Stimulated activated naive CD4-positive, alpha-beta T cell (primary cell): ENCODE measurements around the gene ANKRD24.
"Not testable (repeated sequence)": the region's sequence is repeated elsewhere in the genome, so short reads cannot be mapped to it uniquely, and the experiment has no call there.

Experiments
- DNase-seq, 6 experiments: peaks; one replicate each; lab custom pipeline; 2025; lab: John Stamatoyannopoulos, UW

ANKRD24 gene

DNA sequence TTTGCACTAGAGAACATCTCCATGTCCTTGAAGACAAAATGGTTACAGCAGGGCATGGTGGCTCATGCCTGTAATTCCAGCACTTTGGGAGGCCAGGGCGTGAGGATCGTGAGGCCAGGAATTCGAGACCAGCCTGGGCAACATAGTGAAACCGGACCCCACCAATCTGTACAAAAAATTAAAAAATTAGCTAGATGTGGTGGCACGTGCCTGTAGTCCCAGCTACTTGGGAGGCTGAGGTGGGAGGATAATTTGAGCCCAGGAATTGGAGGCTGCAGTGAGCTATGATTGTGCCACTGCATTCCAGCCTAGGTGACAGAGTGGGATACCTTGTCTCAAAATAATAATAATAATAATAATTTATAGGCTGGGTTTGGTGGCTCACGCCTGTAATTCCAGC, 47.7 kb downstream of the ANKRD24 start:
- not testable (repeated sequence) for DNase-seq

DNA sequence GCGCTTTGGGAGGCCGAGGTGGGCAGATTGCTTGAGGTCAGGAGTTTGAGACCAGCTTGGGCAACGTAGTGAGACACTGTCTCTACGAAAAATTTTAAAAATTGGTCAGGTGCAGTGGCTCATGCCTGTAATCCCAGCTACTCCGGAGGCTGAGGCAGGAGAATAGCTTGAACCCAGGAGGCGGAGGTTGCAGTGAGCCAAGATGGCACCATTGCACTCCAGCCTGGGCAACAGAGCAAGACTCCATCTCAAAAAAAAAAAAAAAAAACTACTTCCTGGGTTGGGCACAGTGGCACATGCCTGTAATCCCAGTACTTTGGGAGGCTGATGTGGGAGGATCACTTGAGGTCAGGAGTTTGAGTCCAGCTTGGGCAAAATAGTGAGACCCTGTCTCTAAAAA, 49.0 kb downstream of the ANKRD24 start:
- DNase-seq: not testable (repeated sequence)

DNA sequence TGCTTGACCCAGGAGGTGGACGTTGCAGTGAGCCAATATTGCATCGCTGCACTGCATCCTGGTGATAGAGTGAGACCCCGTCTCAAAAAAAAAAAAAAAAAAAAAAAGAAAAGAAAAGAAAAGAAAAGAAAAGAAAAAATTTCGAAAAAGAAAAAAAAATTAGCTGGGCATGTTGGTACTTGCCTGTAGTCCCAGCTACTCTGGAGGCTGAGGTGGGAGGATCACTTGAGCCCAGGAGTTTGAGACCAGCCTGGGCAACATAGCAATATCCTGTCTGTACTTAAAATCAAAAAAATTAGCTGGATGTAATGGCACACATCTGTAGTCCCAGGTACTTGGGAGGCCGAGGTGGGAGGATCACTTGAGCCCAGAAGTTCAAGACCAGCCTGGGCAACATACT, 49.6 kb downstream of the ANKRD24 start:
- not testable (repeated sequence) for DNase-seq

- no peak for DNase-seq
Measured at GRCh38 chr19:4232614-4233281, 50.3 kb downstream of the ANKRD24 start.

- peak; percentile 20 to 62 (median 46) for DNase-seq
Measured at GRCh38 chr19:4233282-4233853, 50.9 kb downstream of the ANKRD24 start.

DNA sequence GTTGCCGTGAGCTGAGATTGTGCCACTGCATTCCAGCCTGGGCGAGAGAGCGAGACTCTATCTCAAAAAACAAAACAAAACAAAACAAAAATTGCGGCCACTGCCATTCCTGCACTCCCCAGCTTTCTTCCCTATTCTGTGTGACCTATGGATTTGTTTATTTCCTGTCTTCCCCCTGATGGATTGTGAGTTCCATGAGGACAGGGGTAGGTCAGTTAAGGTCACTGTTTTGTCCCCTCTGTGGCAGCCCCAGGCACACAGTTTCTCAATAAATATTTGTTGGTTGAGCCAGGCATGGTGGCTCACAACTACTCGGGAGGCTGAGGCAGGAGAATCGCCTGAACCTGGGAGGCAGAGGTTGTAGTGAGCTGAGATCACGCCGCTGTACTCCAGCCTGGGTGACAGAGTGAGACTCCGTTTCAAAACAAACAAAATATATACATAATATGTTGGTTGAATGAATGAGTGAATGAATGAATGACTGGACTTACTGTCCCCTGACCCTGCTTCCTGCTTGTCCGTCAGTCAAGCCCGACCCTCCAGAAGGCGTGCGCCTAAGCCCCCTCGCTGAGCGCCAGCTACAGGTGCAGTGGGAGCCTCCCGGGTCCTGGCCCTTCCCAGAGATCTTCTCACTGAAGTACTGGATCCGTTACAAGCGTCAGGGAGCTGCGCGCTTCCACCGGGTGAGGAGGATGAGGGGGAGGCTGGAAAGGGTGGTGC, 51.8 kb downstream of the ANKRD24 start:
- no peak for DNase-seq

DNA sequence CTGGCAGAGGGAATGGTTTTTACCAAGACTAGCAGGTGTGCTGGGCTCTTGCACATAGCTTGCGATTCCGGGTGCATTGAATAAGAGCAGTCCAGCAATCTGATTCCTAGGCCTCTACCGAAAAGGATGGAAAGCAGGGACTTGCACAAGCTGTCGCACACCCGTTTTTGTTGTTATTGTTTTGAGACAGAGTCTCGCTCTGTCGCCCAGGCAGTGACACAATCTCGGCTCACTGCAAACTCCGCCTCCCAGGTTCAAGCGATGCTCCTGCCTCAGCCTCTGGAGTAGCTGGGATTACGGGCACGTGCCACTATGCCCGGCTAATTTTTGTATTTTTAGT, 52.3 kb downstream of the ANKRD24 start:
- DNase-seq: no peak

GRCh38 chr19:4237510-4237909, 55.0 kb downstream of the ANKRD24 start:
- not testable (repeated sequence) for DNase-seq

DNA sequence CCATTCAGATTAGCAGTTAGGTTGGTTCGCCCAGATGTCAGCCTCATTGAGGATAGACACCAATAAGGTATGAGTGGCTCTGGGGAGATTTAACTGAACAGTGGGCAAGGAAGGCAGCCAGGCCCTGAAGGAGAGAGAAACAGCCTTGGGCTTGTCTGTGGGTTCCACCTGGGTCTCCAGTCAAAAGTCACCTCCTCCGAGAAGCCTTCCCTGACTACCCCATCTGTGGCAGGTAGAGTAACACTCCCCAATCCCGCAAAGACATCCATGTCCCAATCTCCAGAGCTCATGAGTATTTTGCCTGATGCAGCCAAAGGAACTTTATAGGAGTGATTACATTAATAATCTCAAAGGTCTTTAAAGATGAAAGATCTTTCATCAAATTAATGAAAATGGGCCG, 56.3 kb downstream of the ANKRD24 start:
- DNase-seq: no peak

- DNase-seq: no peak
Measured at GRCh38 chr19:4241824-4242430, 59.4 kb downstream of the ANKRD24 start.

GRCh38 chr19:4245938-4246337, 63.4 kb downstream of the ANKRD24 start:
- not testable (repeated sequence) for DNase-seq

- peak; percentile 94 to 100 (median 99) for DNase-seq
Measured at GRCh38 chr19:4246767-4247593, 64.5 kb downstream of the ANKRD24 start, which contains the start of gene YJU2. YJU2 (plus strand) TSS chr19:4247080; CDS start chr19:4247147, 67 bp downstream.

- no peak for DNase-seq
Measured at GRCh38 chr19:4256563-4256962, 74.1 kb downstream of the ANKRD24 start.

DNA sequence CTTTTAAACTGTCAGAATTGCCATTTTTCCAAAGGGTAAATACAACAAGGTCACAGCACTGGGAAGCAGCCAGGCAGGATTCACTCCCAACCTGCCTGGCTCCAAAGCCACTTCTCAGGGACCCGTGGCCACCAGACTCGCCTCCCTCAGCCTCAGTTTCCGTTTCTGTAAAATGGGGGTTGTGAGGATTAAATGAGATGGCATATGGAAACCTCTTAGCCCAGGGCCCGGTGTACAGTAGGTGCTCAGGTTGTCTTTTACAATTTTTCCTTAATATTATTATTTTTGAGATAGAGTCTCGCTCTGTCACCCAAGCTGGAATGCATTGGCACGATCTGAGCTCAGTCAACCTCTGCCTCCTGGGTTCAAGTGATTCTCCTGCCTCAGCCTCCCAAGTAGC, 74.5 kb downstream of the ANKRD24 start:
- no peak for DNase-seq

GRCh38 chr19:4258181-4258580, 75.7 kb downstream of the ANKRD24 start:
- no peak for DNase-seq

DNA sequence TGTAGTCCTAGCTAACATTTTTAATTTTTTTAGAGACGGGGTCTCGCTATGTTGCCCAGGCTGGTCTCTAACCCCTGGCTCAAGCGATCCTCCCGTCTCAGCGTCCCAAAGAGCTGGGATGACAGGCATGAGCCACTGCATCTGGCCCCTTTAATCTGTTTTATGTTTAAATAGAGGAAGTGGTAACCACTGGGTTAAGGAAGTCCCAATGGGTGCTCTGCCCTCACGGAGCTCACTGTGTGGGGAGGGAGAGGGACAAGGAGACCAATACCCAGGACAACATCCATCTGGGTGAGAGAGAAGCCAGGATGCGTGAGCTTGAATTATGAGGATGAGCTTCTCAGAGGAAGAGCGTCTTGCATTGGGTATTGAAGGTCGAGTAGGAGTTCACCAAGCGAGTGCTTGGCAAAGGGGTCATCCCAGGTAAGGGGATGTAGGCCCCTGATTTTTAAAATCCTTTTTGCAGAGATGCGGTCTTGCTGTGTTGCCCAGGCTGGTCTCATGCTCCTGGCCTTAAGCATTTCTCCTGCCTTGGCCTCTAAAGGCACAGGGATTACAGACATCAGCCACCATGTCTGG, 78.2 kb downstream of the ANKRD24 start:
- no peak for DNase-seq

- DNase-seq: peak in 3 of 6 experiments; percentile 12 to 34 (median 14)
Measured at GRCh38 chr19:4264812-4265211, 82.3 kb downstream of the ANKRD24 start.

GRCh38 chr19:4266253-4267000, 83.9 kb downstream of the ANKRD24 start:
- DNase-seq: no peak

- peak; percentile 28 to 63 (median 51) for DNase-seq
Measured at GRCh38 chr19:4267101-4267900, 84.8 kb downstream of the ANKRD24 start.
